Neural cell (in vitro differentiated cells): ENCODE measurements around the gene SPRR2F.
"Not testable (repeated sequence)": the region's sequence is repeated elsewhere in the genome, so short reads cannot be mapped to it uniquely, and the experiment has no call there.

Experiments used
- CTCF ChIP-seq: fragments of 450-650 bp; IDR thresholded peaks from 2 replicates; pipeline ENCODE4 v1.5.1; 2014; ENCODE audit warnings: antibody characterized with exemption, mild to moderate bottlenecking, moderate library complexity; ENCODE audit not compliant: poor library complexity, severe bottlenecking
- EP300 ChIP-seq: fragments of 450-650 bp; conservative IDR thresholded peaks from 2 replicates; pipeline ENCODE4 v1.6.1; 2014; ENCODE audit warnings: antibody characterized with exemption, mild to moderate bottlenecking, moderate library complexity; ENCODE audit not compliant: poor library complexity, severe bottlenecking
- EZH2 ChIP-seq: fragments of 200-600, 300-800 bp; shearing (Covaris generic), sonication (generic); IDR thresholded peaks from 2 replicates; pipeline ENCODE4 v1.6.1; 2014; ENCODE audit warnings: antibody characterized with exemption, low read length, borderline replicate concordance, mild to moderate bottlenecking; ENCODE audit not compliant: insufficient read depth, poor library complexity, severe bottlenecking
- MXI1 ChIP-seq: fragments of 450-650 bp; conservative IDR thresholded peaks from 2 replicates; pipeline ENCODE4 v1.6.1; 2014; ENCODE audit warnings: antibody characterized with exemption, mild to moderate bottlenecking; ENCODE audit not compliant: poor library complexity, severe bottlenecking
- POLR2AphosphoS5 ChIP-seq: IDR thresholded peaks from 2 replicates; pipeline ENCODE4 v1.6.1; 2012
- RAD21 ChIP-seq: fragments of 450-650 bp; conservative IDR thresholded peaks from 2 replicates; pipeline ENCODE4 v1.6.1; 2014; ENCODE audit warnings: antibody characterized with exemption, mild to moderate bottlenecking, moderate library complexity
- REST ChIP-seq: IDR thresholded peaks from 2 replicates; pipeline ENCODE4 v1.6.1; 2012; ENCODE audit warnings: borderline replicate concordance
- SMC3 ChIP-seq: fragments of 450-650 bp; conservative IDR thresholded peaks from 2 replicates; pipeline ENCODE4 v1.6.1; 2014; ENCODE audit warnings: antibody characterized with exemption, mild to moderate bottlenecking, moderate library complexity; ENCODE audit not compliant: poor library complexity
- TAF1 ChIP-seq: IDR thresholded peaks from 2 replicates; pipeline ENCODE4 v1.6.1; 2012; ENCODE audit warnings: low read depth

- not testable (repeated sequence) for TF ChIP-seq POLR2AphosphoS5, CTCF, EZH2, MXI1, REST, EP300, SMC3, RAD21, TAF1
Observed at GRCh38 chr1:153112454-153112853, 862 bp downstream of the SPRR2F start.
